ENCODE data around the gene NIPSNAP2.
"Not testable (repeated sequence)": the region's sequence is repeated elsewhere in the genome, so short reads cannot be mapped to it uniquely, and the experiment has no call there.

NIPSNAP2 gene

GRCh38 chr7:56048763-56049162 is 84.4 kb downstream of the NIPSNAP2 start:
- DNase-seq, result not testable (repeated sequence)

Data from NCI-H1436 treated with DMSO at 0.1 percent for 48 hours (cell line).